HG02798 (cell line): ENCODE data around the gene AMPD2.

Experiments
- ATAC-seq: cut with Tn5 transposase; IDR thresholded peaks from one replicate; pipeline ENCODE4 v1.9.1; 2021; ENCODE audit warnings: mild to moderate bottlenecking; ENCODE audit not compliant: unreplicated experiment, poor library complexity

Gene AMPD2

DNA sequence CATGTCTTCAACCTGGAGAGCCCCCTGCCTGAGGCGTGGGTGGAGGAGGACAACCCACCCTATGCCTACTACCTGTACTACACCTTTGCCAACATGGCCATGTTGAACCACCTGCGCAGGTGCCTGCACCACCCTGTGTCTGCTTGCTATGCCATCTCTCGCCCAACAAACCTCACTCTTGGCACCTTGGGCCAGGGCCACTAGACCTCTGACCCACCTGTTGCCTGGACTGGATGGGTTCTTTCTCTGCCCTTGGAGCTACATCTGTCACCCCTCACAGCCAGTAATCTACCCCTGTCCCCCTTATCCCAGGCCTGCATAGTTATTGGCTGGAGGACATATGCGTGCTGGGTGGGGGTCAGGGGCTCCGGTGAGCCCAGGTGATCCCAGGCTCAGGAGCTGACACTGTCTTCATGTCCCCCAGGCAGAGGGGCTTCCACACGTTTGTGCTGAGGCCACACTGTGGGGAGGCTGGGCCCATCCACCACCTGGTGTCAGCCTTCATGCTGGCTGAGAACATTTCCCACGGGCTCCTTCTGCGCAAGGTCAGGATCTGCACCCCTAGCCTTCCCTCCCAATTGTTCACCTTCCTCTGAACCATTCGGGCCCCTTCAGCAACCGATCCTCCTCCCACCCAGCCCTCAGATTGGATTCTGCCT lies 9.9 kb downstream of the AMPD2 start:
- ATAC-seq: no peak

DNA sequence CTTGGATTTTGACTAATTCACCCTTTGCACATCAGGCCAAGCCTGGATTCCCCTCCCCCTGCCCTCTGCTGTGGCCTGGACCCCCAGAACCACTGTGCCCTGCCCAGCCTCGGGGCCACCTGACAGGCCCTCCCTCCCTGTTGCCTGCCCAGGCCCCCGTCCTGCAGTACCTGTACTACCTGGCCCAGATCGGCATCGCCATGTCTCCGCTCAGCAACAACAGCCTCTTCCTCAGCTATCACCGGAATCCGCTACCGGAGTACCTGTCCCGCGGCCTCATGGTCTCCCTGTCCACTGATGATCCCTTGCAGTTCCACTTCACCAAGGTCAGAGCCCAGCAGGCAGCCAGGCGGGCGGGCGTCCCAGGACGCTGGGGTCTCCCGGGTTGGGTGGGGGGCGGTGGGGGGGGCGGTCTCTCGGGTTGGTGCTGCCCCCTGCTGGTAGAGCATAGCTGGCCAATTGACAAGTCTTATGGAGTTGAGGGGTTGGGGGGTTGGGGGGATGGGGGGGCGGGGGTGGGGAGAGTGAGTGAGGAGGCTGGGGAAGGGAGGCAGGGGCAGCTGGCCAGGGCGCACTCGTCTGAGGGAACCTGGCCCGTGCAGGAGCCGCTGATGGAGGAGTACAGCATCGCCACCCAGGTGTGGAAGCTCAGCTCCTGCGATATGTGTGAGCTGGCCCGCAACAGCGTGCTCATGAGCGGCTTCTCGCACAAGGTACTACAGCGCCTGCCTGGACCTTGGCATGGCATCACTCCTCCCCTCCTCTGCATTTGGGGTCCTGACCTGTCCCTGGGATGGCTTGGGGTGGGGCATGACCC lies 10.7 kb downstream of the AMPD2 start:
- ATAC-seq: no peak

DNA sequence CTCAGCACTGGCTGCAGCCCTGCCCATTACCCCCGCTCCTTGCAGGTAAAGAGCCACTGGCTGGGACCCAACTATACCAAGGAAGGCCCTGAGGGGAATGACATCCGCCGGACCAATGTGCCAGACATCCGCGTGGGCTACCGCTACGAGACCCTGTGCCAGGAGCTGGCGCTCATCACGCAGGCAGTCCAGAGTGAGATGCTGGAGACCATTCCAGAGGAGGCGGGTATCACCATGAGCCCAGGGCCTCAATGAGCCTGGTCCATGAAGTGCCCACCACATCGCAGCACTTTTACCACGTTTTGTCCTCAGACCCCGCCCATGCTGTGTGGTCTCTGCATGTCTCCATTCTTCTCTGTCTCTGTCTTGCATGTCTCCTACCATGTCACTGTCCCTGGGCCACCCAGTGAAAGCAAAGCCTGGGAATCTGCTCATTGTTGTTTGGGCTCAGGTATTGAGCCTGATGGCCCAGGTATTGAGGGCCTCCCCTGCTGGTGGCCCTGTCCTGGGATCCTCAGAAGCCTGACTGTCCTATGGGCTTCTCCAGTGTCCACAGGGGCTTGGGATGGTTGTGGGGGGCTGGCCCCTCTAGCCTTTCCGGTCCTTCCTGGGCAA lies 11.4 kb downstream of the AMPD2 start:
- no peak for ATAC-seq

DNA sequence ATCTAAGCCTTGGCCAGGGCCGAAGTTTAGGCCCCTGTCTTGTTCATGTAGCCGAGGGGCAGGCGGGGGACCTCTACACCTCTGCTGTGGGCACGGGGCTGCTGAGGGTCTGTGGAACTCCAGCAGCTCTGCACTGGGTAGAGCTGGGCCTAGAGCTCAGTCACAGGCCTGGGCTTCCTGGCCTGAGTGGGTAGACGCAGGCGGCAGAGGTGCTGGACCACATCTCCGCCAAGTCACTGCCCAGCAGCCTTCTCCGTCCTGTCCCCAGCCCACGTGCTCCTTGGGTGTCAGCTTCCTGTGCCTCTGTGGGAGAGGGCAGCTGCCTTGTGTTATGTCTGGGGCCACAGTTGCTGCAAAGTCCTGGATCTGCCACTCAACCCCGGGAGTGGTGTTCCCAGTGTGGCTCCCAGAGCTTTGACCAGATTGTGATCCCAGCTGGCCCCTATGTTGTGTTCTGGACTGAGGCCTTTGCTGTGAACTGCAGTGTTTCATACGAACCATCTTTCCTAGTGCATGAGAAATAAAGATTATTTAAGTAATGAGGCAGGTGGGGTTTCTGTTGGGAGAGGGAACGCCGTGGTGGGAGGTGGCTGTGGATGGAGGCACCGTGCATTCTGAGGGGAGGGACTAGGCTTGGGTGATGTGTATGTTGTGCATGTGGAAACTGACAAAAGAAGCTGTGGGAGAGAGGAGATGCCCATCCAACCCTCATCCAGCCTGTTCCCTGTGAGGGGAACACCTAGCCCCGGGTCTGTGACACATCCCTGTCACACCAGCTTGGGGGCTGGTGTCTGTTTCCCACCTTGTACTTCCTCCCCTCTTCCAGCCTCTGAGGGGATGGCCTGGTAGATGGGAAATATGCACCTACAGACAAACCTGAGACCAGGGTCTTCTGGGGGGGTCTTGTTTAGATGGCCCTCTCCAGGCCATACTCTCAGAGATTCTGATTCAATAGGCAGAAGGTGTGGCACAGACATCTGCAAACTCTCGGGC lies 12.2 kb downstream of the AMPD2 start:
- no peak for ATAC-seq

DNA sequence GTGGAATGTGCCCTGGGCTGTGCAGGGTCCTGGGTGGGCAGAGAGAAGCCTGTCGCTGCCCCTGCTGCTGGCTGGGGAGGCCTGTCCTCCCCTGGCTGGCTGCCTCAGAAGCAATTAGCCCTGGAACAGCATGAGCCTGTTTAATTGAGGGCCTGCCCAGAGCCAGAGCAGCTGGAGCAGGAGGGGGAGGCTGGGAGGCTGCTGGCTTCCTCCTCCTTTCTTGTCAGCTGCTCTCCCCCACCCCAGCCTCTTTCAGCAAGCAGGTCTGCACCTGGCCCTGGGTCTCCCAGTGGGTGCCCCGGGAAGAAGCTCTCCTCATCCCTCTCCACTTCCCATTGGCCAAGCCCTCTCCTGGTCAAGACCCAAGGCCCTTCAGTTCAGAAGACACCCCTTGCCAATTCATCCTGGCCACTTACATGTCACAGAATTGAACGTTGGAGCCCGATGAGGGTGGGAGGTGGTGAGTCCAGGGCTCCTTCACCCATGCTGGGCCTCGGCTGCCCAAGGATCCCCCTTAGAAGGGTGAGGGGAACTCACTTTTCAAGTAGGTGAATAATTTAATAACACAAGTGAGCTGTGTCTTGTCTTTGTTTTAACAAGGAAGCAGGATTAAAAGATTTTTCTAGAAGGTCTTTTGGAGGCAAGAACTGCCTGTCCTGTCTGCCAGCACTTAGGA lies 13.2 kb downstream of the AMPD2 start:
- ATAC-seq: no peak

DNA sequence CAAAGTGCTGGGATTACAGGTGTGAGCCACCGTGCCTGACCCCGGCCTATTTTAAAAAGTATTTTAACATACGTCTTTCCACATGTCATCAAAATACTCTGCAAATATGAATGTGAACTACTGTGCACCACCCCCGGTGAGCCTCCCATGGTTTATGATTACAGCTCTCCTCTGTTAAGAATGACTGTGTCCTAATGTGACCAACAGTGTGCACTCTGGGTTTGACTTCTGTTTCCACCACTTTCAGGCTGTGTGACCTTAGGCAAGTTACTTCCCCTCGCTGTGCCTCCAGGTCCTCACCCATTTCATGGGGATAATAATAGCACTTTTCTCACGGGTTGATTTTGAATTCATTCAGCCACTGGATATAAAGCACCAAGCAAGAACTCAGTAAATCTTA lies 14.7 kb downstream of the AMPD2 start:
- ATAC-seq: no peak

DNA sequence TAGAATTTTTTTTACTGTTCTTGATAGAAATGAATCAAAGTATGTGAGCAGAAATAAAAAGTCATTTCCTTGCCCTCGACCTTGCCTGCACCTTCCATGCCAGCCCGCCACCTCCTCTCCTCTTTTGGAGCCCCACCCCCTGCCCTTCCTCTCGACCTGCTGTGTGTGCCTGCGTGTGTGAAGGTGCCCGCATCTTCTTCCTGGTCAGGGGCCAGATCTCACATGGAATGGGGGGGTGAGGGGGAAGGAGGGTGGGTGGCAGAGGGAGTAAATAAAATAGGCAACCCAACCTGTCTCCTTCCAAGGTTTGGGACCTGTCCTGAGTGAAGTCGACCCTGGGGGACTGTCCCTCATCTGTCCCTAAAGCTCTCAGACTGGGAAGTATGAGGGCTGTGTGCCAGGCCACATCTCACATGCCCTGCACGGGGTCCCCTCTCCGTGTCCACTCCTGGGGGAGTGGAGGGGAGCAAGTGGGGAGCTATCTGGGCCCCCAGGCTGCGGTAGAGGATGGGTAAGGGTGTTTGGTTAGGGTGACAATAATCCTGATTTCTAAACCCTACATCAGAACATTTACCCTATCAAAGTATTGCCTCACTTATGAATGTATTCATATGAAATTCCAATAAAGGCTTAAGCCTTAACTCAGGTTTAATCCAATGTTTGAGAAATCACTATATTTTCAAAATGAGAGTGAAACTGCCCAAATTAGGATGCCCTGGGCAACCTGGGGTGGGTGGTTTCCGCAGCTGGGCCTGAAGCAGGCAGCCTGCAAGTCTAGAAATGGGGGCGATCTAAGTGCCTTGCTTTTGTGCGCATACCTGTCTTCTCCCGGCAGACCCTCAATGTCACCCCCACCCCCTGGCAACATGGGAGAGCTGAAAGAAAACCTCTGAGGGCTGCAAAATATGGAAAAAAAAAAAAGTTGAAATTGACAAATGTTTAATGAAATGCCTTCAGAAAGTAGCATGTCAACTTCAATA lies 15.4 kb downstream of the AMPD2 start:
- ATAC-seq: no peak

DNA sequence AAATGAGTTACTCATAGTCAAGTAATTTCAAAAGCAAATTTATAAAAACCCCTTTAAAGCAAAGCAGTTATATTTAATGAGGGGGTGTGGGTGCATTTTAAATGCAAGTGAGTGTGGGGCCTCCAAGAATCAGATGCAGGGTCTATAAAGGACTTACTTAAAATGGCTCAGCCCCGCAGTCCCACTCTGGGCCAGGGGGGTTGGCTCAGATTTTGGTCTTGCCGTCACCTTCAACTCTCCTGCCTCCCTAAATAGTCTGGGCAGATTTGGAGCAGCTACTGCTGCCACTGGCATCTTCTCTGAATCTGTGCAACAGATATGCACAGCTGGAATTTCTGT lies 16.2 kb downstream of the AMPD2 start:
- ATAC-seq: no peak

DNA sequence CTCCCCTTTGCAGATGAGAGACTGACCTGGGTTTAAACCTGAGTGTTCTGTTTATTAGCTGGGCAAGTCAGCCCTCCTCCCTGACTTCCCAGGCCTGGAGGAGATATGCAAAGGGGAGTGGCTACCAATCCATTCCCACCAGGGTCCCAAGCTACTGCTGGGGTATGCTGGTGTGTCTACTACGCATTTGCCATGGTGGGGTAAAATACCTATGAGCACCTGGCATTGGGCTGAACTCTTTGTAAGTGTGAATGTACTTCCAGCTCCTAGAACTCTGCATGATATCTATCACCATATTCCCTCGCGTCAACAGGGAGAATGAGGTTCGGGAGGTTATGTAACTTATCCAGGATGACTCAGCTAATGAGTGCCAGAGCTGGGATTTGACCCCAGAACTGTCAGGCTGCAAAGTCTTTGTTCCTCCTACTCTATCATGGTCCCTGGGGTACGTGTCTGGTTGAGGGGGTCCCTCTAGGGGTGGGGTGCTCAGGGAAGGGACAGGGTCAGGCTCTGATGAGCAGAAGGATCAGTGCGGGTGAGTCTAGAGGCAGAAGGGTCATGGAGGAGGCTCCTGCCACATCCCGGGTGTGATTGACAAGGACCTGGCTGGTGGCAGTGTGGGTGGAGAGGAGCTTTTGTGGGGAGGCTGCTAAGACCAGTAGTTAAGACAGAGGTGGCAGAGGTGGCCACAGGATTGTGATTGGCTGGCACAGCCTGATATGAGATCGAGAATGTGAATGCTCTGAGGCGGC lies 16.7 kb downstream of the AMPD2 start:
- no peak for ATAC-seq

DNA sequence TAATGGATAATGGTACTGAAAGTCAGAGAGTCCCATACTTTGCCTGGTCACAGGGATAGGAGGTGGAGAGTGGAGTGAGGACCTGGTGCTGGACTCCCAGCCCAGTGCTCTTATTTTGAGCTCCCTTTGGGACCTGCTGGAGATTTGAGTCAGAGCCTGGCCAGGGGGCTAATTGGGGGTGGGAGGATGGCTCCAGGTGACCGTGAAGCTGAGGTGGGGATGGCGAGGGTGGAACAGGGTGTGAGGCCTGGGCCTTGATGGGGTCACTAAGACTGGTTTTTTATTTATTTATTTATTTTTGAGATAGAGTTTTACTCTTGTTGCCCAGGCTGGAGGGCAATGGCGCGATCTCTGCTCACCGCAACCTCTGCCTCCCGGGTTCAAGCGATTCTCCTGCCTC lies 17.8 kb downstream of the AMPD2 start:
- no peak for ATAC-seq

DNA sequence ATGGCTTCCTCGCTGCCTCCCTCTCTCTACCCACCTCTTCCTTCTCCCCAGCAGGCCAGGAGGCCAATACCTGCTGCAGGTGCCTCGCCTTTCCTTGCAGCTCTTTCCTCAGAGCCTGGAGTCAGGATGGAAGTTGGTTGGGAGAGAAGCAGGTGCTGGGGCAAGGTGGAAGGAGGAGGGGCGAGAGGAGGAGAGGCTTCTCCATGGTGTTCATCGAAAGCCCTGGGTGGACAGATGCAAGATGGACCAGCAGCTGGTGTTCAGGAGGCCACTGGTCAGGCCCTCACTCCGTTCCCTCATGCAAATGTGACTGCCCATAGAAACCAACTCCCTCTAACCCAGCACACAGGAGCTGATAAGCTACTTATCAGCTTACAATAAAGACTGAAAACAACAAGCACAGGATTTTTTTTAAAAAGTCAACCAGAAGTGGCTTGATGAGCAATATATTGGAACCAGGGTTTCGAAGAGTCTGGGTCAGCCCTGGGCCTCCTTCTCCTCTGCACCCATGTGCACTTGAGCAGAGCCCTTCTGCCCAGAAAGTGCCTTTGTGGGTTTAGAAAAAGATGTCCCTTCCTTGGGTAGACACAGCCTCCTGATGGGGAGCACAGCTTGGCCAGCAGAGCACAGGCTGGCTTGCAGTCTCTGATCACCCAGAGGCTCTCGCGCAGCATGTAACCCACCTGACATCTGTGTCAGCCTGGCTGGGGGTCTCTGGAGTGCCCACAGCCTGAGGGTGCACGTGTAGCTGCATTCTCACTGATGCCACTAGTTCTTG lies 19.6 kb downstream of the AMPD2 start:
- no peak for ATAC-seq

DNA sequence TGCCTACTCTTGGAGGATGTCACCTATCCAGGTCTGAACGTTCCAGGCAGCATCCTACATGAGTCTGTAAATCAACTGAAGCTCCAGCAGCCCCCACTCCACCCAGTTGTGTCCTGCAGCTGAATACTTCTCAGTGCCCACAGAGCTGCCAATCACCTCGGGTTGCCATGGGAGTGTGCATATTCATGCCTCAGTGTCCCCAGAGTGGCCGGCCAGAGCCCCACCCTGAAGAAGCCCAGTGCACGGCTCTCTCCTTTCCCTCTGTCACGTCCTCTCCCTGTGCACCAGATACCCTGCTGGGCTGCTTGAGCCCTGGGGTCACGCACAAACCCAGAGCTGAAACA lies 20.2 kb downstream of the AMPD2 start:
- no peak for ATAC-seq

DNA sequence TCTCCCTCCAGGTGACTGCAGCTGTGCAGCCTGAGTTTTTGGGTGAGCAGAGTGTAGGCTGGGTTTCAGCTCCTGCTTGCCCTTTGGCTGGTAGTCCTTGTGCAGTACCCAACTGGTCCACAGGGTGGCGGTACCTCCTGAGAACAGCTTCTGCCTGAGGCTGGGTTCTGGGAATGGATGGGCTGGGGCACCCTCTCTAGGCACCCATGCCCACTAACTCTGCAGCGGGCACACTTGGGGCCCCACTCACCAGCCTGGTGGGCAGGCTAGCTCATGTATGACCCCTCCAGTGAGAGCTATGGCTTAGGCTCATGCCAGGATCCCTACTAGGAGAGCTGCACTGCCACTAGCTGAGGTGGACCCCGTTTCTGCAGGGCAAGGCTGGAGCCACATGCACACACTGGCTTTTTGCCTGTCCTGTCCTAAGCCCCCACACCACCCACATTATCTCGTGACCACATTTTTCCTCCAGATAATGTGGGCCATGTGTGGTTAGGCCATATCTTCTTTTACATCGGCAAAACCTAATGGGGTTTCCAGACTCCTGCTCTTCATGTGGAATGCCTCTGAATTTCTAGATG lies 20.7 kb downstream of the AMPD2 start:
- peak; percentile 63 for ATAC-seq

DNA sequence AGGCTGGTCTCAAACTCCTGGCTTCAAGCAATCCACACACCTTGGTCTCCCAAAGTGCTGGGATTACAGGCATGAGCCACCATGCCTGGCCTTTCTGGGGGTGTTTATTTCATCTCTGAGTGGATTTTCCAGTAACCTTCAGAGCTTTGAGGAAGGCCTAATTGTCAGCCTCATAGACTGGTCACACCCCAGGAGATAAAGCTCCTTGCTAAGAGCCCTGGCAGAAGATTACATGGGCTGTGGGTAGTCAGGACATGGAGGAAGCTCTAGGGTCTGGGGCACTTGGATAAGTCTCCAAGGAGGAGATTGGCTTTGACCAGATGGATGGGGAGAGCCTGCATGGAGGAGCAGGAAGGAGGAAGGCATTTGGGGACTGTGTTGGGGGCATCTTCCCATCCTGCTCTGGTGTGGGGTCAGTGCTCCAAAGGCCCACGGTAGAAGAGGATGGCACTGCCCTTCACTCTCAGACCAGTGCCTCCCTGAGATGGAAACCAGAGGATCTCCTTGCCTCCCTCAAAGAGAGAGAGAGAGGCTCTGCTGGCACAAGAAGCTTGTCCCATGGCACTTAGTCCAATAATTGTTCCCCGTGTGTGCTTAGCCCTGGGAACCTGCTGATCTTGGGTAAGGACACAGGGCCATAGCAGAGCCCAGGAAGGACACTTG lies 21.6 kb downstream of the AMPD2 start:
- ATAC-seq: no peak

DNA sequence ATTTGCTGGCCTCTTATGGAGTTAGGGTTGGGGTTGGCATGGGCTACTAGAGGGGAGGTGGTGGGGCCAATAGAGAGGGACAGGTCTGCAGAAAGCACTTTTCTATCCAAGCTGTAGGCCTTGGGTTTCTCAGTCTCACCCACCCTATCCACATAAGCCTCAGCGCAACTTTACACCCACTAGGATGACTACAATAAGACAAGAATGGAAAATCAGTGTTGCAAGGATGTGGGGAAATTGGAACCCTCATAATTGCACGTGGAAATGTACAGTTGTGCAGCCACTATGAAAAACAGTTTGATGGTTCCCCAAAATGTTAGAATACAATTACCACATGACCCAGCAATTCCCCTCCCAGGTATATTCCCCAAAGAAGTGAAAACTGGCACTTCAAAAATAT lies 22.2 kb downstream of the AMPD2 start:
- ATAC-seq: no peak

DNA sequence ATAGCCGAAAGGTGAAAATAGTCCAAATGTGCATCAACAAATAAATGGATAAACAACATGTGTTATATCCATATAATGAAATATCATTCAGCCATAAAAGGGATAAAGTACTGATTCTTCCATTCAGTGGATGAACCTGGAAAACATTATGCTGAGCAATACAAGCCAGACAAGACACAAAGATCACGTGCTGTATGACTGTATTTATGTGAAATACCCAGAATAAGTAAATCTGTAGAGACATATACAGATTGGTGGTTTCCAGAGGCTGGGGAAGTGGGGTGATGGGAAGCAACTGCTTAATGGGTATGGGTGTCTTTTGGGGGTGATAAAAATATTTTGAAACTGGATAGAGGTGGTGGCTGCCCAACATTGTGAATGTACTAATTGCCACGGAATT lies 23.0 kb downstream of the AMPD2 start:
- ATAC-seq: no peak
